Measurements from ENCODE around the gene GOLM1.

DNA sequence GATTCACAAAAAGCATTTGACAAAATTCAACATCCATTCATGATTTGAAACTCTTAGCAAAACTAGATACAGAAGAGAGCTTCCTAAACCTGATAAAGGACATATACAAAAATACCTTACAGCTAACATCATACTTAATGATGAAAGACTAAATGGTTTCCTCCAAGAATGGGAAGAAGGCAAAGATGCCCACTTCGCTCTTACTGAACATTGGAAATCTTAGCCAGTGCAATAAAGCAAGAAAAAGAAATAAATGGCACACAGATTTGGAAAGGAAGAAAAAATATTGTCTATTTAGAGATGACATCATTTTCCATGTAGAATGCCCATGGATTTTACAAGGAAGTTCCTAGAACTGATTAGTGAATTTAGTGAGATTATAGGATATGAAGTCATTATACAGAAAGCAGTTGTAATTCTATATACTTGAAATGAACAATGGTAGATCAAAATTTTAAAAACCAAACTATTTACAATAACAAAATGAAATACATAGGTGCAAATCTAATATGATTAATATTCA lies 94.0 kb downstream of the GOLM1 start:
- no peak for TF ChIP-seq AKAP8 (CRISPR knock-in tag; IDR thresholded peaks at IDR 0.05)
- no peak for TF ChIP-seq SMARCE1 (IDR thresholded peaks at IDR 0.05; ENCODE audit: borderline replicate concordance)
- TF ChIP-seq MEF2D (CRISPR knock-in tag; IDR thresholded peaks at IDR 0.05) = no peak
